ENCODE data around the gene SEPTIN3.

The SEPTIN3 gene

DNA sequence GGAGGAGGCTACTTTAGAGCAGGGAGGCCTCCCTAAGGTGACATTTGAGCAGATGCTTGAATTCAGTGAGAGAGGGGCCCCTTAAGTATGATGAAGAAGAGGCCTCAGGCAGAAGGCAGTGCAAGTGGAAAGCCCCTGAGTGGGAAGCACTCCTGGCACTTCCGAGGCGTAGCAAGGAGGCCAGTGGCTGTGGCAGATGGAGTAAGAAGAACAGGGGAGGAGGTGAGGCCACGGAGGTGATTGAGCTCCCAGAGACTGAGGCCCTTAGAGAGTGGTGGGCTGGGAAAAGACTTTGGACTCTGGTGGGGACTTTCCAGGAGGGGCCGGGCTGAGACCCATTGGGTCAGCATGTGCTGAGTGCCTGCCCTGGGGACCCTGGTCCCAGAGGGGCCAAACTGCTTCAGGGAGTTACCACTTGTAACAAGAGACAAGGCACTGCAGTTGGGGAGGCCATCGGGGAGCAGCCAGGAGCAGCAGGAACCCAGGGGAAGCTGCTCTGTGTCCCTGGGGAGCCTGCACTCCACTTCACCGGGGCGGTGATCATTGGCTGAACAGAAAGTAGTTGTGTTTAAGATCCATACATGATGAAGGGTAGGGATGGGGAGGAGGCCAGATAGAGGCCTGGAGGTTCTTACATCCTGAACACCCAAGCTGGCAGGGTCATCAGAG, 19.8 kb upstream of the SEPTIN3 start:
- H3K4me3 ChIP-seq (ENCODE audit: control insufficient read depth, low read depth, low read length), result no peak overlapping the region
- DNase-seq (ENCODE audit: low read depth), result no peak
- TF ChIP-seq, protein P1, sequence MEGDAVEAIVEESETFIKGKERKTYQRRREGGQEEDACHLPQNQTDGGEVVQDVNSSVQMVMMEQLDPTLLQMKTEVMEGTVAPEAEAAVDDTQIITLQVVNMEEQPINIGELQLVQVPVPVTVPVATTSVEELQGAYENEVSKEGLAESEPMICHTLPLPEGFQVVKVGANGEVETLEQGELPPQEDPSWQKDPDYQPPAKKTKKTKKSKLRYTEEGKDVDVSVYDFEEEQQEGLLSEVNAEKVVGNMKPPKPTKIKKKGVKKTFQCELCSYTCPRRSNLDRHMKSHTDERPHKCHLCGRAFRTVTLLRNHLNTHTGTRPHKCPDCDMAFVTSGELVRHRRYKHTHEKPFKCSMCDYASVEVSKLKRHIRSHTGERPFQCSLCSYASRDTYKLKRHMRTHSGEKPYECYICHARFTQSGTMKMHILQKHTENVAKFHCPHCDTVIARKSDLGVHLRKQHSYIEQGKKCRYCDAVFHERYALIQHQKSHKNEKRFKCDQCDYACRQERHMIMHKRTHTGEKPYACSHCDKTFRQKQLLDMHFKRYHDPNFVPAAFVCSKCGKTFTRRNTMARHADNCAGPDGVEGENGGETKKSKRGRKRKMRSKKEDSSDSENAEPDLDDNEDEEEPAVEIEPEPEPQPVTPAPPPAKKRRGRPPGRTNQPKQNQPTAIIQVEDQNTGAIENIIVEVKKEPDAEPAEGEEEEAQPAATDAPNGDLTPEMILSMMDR (conservative IDR thresholded peaks at IDR 0.05; ENCODE audit: control insufficient read depth, insufficient read depth, low read depth, low read length), result no peak

DNA sequence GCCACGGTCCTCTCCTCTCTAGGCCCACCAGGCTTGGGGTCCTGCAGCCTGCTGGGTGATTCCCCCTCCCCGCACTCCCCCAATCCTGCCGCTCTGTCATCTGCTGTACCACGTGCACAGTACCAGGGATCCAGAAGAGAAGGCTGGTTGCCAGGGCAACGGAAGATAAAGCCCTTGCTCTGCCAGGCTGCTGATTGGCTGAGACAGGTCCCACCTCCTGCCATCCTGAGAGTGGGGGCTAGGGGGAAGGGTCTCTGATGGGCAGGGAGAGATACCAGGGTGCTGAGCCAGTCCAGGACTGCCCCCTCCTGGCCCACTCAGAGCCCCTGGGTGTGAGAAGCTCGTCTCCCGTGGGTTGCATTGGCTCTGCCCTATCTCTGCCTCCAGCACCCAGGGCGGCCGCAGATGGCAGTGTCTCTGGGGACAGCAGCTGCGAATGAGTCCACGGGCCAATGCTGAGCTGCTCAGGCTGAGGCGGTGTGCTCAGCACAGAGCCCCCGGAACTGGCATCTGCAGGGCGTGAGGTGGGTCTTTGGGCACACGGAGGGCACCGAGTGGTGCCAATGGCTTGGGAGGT, 17.3 kb upstream of the SEPTIN3 start, which contains the start of gene SMIM45:
Gene SMIM45, plus strand, starts transcription at position 253 of the 577 bp plus-strand sequence.
- no peak for DNase-seq (ENCODE audit: low read depth)
- H3K4me3 ChIP-seq (ENCODE audit: control insufficient read depth, low read depth, low read length), result no peak within 1 kb of the TSS

DNA sequence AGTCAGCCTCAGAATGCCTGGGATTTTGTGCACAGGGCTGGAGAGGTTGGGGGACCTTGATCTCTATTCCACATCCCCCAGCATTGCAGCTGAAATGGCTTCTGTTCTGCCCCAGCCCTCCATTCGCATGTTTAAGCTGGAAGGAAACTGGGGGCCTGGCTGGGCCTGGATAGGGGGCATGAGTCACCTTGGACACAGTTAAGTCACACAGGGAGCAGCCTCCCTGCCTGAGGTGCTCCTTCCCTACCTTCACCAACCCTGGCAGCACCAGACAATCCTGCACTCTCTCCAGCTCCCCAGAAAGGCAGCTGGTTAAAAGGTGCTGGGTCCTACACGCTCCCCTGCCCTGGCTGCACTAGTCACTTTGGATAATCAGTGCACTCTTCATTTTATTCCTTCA, 16.5 kb upstream of the SEPTIN3 start:
- DNase-seq (ENCODE audit: low read depth), result no peak
- TF ChIP-seq, protein P1 (conservative IDR thresholded peaks at IDR 0.05; ENCODE audit: control insufficient read depth, insufficient read depth, low read depth, low read length), result no peak
- no peak overlapping the region for H3K4me3 ChIP-seq (ENCODE audit: control insufficient read depth, low read depth, low read length)

More for the DNA sequence above, 17.3 kb upstream of the SEPTIN3 start, which contains the start of gene SMIM45:
- TF ChIP-seq, protein P1 (conservative IDR thresholded peaks at IDR 0.05; ENCODE audit: control insufficient read depth, insufficient read depth, low read depth, low read length), result no peak

DNA sequence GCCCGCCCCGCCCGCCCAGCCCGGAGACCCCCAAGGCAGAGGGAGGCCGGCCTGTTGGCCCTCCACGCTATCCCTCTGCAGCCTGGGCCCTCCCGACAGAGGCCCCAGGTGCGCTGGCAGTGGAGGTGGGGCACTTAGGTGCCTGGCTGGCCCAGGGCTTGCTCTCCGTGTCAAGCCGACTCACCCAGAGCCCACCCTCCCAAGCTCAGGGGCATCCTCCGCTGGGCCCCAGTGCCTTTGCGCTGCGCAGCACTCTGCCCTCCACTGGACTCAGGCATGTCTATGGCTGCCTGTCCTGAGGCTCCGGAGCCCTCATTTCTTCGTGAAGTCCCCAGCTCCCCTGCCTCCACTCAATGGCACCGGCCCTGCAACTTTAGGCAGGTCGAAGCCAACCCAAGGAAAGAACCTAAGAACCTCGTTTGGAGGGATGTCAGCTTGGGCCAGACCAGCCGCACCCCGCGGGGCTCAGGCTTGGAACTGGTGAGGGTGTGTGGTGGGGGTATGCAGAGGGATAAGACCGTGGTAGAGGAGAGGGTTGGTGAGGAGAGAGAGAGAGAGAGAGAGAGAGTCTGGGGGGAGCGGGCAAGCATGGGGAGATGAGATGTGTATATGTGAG, 11.2 kb upstream of the SEPTIN3 start:
- no peak for DNase-seq (ENCODE audit: low read depth)
- no peak overlapping the region for H3K4me3 ChIP-seq (ENCODE audit: control insufficient read depth, low read depth, low read length)
- TF ChIP-seq, protein P1 (conservative IDR thresholded peaks at IDR 0.05; ENCODE audit: control insufficient read depth, insufficient read depth, low read depth, low read length), result no peak

DNA sequence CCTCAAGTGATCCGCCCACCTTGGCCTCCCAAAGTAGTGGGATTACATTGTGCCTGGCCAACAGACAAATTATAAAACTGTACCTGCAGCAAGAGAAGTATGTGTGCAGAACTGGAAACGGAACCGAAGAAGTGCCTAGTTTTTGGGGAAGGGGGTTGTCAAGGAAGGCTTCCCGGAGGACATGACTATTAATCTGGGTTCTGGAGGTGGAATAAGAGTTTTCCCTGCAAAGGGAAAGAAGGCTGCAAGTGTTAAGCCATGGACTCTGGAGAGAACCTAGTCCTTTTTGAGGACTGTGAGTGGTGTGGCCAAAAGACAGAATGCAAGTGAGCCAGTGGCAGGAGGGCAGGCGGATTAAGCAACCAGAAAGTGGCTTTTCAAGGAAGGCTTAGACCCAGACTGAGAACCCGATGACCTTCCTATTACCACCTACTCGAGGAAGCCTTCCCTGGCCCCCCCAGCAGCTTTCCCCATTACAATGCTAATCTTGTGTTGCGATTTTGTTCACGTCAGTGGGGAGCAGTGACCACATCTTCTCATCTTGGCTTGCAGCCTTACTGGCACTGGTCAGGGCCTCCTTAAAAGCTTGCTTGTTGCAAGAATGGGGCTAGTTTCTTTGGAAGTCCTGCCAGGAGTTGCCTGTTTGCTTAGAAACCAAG, 5.7 kb upstream of the SEPTIN3 start:
- no peak overlapping the region for H3K4me3 ChIP-seq (ENCODE audit: control insufficient read depth, low read depth, low read length)
- TF ChIP-seq, protein P1 (conservative IDR thresholded peaks at IDR 0.05; ENCODE audit: control insufficient read depth, insufficient read depth, low read depth, low read length), result no peak
- peak; percentile 30 for DNase-seq (ENCODE audit: low read depth)

DNA sequence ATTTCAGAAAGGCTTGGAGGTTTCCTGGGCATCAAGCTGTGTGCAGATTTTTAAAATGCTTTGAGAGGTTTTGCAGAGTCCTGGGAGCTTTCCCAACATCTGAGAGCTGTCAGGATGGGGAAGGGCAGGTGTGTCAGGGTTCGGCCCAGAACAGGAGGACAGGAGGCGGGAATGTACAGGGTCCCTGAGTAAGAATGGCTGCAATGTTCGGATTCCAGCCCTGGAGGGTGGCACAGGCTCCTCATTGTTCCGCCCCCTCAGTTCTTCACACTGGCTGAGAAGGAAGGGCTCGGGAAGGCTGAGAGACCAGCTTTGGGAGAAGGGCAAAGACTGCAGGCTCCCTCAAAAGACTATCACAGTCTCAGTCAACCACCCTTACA, 5.1 kb upstream of the SEPTIN3 start:
- H3K4me3 ChIP-seq (ENCODE audit: control insufficient read depth, low read depth, low read length), result no peak overlapping the region
- DNase-seq (ENCODE audit: low read depth), result no peak
- TF ChIP-seq, protein P1 (conservative IDR thresholded peaks at IDR 0.05; ENCODE audit: control insufficient read depth, insufficient read depth, low read depth, low read length), result no peak

All from fibroblast of mammary gland (primary cell).